ENCODE measurements around the gene NHS.
A peak's percentile ranks its signal among the peaks of the same experiment; 100 is the strongest.

The NHS gene

DNA sequence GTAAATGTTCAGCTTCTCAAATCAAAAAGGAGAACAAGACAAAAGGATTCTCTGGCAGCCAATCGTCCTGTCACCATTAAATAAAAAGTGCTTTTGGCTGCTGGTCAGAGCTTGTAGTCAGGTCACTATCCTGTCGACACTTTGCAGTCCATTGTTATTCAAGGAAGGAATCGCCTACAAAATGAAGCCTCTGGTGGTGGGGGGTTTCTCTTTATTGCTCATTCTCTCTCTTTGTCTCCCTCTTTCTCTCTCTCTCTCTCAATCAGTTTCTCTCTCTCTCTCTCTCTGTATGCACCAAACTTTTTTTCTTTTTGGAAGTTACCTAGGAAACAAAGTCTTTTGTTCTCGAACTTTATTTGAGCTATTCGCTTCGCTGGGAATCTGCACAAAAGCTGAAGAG is 344.7 kb downstream of the NHS start:
- DNase-seq (ENCODE audit: low read depth in 1 of 2, low spot score in 1 of 2): no peak

DNA sequence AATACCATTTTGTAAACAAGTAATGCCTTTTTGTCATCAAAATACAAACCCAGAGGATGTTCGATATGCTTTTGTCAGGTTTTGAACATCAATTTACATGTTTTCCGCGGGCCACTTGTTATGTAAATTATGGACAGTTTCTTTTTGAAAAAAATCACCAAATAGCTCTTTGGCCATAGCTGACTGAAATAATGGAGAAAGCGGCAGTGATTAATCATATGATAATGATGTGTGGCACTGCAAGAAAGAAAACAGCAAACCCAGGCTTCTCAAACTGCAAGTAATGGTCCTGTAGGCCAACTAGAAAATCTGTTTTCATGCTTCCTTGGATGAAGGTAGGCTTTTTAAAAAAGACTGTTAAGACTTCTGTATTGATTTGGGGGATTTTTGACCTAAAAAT is 346.7 kb downstream of the NHS start:
- no peak for DNase-seq (ENCODE audit: low read depth in 1 of 2, low spot score in 1 of 2)

DNA sequence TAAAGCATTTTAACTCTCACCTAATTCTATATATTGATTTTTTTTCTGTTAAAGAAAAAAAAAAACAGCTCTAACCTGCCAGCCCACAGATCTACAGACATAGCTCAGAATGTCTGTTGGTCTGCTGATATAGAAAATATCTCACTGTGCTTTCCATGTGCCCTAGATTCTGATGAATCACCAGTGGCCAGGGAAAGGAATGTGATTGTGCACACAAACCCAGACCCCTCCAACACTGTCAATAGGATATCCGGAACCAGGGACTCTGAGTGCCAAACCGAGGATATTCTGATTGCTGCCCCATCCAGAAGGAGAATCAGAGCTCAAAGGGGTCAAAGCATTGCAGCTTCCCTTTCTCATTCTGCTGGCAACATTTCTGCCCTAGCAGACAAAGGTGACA is 350.2 kb downstream of the NHS start:
- no peak for DNase-seq (ENCODE audit: low read depth in 1 of 2, low spot score in 1 of 2)

DNA sequence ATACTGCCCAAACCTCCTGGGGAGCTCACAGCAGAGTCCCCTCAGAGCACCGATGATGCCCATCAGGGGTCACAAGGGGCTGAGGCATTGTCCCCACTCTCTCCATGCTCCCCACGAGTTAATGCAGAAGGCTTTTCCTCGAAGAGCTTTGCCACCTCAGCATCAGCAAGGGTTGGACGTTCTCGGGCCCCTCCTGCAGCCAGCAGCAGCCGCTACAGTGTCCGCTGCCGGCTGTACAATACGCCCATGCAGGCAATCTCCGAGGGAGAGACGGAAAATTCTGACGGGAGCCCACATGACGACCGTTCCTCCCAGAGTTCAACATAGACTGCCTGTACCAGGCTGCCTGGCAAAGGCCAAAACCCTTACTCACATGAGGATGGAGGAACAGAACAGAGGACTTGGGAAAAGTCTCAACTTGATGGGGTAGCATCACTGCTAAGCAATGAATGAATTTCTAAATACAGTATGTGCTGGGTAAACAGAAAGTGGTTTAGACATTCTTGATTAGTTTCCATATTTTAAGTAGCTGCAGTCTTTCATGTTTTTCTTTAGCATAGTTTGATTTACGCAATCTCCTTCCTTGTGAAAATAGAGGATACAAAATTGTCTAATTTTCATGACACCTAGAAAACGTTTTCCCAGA is 357.3 kb downstream of the NHS start:
- no peak for DNase-seq (ENCODE audit: low read depth in 1 of 2, low spot score in 1 of 2)

DNA sequence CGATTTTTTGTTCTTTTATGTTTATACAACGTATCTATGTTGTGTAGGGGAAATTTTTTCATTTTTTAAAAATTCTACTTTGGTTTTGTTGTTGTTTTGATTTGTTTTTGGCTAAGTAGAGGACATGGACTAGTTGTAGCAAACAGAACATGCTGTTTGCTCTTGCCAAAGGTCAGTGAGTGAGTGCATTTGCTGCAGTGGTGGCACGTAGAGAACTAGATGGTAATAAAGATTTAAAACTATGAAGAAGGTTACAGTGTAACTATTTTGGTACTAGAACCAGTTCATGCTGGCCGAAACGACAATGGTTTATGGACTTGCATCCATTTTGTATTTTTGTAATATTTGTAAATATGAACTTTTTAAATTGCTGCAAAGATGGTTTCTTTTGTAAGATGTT is 360.4 kb downstream of the NHS start:
- DNase-seq (ENCODE audit: low read depth in 1 of 2, low spot score in 1 of 2): no peak

DNA sequence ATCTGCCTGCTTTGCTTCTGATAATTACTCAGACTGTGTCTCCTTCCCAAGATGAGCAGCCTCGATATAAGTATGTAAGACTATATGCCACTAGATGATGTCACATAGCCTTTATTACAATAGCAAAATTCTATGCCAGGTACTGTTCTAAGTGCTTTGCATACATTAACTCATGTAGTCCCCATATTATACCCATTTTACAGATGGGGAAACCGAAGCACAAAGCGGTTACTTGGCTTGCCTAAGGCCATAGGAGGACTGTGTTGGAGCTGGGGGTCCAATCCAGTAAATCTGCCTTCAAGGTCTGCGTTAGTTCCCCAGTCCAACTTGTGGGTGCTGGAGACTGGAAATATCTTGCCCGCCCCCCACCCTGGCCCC is 361.5 kb downstream of the NHS start:
- DNase-seq (ENCODE audit: low read depth in 1 of 2, low spot score in 1 of 2): no peak

DNA sequence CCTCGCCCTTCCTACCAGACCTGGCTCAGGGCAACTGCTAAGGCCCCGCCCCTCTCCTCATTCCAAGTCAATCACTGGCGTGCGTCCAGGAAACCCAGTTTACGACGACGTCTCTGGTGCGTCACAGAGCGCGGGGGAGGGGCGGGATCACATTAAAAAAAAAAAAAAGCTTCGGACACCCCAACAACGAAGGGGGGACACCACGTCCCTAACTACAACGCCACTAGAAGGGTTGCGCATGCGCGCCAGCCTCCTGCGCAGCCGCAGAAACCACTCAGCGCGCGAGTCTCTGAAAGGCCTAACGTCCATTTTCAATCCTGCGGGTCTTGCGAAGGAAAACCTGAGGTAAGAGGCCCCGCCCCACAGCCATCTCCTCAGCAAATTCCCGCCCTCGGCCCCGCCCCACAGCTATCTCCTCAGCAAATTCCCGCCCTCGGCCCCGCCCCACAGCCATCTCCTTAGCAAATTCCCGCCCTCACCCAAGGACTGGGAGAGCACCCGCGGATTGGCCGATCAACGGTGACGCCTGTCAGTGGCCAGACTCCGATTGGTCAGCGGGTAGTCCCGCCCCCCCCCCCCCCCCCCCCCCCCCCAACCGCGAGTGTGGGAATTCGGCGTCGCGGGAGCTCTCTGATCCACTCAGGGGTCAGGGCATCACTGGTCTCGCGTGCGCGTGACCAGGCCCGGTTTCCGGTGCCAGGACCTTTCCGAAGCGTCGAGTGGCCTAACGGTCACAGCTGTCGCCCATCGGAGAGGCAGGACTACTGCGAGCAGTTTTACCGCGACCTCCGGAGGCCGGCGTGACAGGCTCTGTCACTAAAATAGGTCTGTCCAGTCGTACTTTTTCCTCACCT is 362.1 kb downstream of the NHS start, which contains the start of gene SCML1:
Gene SCML1 (plus strand): TSS at position 638 of the 854 bp plus-strand sequence. CDS start 6,694 bp downstream, outside the sequence.
- DNase-seq (ENCODE audit: low read depth in 1 of 2, low spot score in 1 of 2): peak; percentile 65 to 84

DNA sequence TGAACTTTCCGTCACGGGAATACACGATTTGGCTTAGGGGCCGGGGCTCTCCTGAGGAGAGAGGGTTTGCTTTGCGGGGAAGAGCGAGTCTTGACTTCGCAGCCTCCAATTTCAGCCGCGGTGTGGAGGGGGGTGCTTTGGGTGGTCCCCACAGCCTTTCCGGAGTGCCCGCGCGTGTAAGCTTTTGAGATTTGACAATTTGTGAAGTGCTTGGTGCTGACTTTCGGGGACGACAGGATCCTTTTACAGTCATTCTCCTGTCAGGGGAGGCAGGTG is 362.6 kb downstream of the NHS start:
- no peak for DNase-seq (ENCODE audit: low read depth in 1 of 2, low spot score in 1 of 2)

DNA sequence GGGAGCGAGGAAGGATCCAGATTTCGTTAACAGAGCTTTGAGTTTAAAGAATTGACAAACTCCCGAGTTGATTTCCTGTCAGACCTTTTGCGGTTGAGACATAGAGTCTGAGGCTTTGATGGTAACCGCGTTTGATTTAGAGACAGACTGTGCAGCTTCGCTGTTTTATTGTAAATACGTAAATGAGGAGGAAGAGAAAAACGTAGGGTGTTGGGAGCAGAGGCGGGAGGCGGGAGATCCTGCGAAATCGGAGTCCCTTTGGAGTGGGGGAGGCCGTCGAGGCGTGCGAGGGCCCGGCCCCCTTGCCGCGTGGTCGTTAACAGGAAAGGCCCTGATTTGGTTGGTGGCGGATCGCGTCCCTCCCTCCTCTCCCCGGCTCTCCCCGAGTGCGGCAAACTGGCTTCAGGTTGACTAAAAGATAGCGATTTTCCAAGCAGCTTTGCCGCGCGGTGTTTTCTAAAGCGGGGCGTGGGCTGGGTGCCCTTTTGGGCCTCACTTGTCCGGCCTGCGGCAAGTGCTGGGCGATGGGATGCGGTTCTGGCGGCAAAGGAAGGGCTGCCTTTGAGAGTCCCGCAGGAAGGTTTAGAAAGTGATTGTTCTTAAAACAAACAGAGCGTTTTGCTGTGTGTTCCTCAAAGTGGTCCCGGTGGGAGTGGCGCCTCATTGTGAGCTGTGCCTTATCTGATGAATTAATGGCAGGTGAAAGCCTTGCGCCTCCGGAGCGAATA is 363.1 kb downstream of the NHS start:
- peak in 1 of 2 donors; percentile 11 for DNase-seq (ENCODE audit: low read depth in 1 of 2, low spot score in 1 of 2)

DNA sequence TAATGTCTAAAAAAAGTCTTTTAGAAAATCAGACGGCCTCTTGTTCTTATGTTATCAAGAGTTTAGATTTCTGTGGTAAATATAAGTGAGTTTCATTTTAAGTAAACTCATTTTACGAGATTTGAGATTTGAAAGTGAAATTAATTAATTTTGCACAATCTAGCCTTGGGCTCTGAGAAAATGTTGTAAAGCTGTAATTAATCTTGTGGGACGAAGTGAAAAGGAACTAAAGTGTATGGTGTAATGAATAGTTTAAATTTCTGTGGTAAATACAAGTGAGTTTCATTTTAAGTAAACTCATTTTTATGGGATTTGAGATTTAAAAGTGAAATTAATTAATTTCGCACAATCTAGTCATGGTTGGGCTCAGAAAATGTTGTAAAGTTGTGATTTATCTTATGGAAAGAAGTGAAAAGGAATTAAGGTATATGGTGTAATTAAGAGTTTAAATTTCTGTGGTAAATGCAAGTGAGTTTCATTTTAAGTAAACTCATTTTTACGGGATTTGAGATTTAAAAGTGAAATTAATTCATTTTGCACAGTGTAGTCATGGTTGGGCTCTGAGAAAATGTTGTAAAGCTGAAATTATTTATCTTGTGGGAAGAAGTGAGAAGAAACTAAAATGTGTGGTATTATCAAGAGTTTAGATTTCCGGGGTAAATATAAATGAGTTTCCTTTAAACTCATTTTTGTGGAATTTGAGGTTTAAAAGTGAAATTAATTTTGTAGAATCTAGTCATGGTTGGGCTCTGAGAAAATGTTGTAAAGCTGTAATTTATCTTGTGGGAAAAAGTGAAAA is 363.9 kb downstream of the NHS start:
- DNase-seq (ENCODE audit: low read depth in 1 of 2, low spot score in 1 of 2): no peak

DNA sequence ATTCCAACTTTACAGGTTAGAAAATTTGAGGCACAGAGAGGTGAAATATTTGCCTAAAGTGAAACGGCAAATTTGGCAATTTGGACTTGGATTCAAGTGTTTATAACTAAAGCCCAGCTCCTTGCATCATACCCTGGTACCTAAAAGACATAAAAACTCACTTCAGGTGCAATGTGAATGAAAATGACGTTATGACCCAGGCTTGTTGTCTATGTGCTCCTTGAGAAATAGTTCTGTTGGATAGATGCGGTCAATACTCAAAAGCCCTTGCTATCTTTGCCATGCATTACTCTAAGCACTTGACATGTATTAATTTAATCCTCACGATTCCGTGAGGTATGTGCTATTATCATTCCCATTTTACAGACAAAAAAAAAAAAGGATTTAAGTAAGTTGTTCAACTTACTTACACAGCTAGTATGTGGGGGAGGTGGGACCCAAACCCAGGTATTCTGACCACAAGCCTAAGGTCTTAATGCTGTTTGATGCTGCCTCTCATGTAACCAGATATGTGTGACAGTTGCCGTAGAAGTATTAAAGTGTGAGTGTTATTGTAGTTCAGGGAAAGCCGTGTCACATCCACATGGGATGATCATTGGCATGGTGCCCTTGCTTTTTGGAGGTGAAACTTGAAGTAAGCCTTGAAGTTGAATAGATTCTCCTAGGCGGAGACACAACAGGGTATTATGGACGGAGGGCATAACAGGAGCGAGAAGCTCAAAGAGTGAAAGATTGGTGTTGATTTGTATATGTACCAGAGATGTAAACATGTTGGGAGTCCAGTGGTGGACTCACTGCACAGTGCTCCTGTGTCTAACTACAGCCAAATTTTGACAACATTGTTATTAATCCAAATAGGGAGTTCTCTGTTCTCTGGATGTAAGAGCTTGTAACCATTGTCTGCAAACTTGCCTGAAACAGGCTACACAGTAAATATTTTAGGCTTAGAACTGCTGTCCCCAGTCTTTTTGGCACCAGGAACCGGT is 365.4 kb downstream of the NHS start:
- no peak for DNase-seq (ENCODE audit: low read depth in 1 of 2, low spot score in 1 of 2)

DNA sequence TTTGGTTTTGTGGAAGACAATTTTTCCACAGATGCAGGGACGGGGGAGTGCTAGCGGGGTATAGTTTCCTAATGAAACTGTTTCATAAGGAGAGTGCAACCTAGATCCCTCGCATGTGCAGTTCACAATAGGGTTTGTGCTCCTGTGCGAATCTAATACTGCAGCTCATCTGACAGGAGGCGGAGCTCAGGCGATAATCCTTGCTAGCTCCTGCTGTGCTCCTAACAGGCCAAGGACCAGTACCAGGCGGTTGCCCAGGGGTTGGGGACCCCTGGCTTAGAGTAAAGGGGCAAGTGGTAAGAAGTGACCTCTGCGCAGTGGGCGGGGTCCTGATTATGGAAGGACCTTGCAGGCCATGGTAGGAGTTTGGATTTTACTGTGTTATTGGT is 366.1 kb downstream of the NHS start:
- no peak for DNase-seq (ENCODE audit: low read depth in 1 of 2, low spot score in 1 of 2)

DNA sequence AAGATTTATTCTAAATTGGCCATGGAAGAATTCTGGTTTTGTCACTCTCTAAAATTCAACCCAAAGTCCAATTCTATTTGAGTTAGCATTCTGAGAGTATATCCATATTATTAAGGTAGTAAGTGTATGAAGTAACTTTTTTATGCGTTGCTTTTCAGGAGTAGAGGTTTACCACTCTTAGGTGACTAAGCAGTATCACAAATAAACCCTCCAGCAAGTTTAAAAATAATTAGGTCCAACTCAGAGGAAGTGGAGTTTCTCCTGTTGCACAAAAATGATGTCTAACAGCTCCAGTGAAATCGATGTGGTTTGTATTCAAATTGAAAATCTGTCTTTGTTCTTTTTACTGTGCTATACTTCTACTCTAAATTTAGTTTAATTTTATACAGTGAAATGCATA is 368.9 kb downstream of the NHS start:
- no peak for DNase-seq (ENCODE audit: low read depth in 1 of 2, low spot score in 1 of 2)

DNA sequence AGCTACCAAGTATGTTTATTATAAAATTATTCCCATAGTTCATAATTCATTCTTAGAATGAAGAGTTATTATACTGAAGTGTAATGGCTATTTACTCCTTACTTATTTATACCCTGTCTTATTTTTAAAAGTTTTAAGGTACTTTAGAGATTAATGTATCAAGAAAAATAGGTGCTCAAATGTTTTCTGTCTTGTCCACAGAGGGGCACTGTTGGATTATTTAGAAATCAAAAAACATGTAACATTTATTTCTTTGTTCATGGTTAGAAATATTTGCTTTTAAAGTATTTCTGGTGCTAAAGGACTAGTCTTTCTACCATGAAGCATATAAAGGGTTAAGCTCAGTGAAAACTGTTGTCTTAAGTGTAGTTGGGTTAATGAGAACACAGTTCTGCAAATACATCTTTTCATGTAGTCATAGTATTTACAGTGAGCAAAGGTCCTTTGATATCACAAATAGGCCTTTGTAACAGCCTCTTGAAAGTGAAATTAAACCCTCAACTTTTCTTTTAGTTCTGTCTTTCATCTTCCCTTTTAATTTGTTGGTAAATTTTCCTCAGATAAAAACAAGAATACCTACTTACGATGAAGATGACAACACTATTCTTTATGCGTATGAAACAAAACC is 370.0 kb downstream of the NHS start:
- DNase-seq (ENCODE audit: low read depth in 1 of 2, low spot score in 1 of 2): no peak

DNA sequence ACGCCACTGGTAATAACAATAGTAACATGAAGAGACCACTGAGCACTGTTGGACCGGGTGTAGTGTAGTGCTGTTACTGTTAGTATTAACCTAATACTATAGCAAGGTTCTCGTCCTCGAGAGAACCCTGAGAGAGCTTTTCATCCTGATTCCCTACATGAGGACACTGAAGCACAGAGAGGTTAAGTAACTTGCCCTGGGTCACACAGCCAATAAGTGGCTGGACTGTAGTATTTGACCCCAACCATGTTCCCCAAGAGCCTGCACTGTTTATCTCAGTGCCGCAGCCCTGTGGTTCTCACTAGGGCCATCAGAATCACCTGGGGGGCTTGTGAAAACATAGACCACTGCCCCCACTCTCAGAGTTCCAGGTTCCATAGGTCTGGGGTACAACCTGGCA is 372.7 kb downstream of the NHS start:
- DNase-seq (ENCODE audit: low read depth in 1 of 2, low spot score in 1 of 2): no peak

DNA sequence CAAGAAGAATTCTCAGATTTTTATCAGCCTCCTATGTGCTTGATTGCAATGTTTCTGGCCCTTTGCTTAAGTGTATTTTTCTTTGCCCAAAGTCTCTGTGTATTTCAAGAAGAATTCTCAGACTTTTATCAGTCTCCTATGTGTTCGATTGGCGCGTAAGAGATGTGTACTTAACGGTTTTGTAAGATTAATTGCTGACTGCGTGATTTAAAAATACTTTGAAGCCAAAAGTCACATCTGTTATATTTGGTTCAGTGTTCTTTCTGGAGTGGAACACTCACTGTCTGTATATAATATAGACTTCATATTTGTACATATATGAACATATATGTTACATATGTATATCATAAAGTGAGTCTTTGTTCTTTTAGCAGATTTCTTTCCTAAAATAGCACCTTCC is 373.7 kb downstream of the NHS start:
- no peak for DNase-seq (ENCODE audit: low read depth in 1 of 2, low spot score in 1 of 2)

DNA sequence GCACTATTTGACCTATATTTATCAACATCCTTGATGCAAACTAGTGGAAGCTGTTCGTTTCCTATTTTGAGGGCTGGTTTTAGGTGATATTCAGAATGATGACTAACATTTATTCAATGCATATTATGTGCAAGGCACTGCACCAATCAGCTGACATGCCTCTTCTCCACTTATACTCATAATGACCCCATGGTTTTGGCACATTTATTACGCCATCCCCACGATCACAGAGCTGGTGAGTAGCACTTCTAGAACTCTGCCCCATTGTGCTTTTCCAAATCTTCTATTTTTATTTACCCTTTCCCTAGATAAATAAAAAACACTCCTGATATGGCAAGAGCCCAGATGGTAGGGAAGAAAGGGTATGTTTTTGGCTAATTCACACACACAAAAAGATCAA is 375.4 kb downstream of the NHS start:
- no peak for DNase-seq (ENCODE audit: low read depth in 1 of 2, low spot score in 1 of 2)

DNA sequence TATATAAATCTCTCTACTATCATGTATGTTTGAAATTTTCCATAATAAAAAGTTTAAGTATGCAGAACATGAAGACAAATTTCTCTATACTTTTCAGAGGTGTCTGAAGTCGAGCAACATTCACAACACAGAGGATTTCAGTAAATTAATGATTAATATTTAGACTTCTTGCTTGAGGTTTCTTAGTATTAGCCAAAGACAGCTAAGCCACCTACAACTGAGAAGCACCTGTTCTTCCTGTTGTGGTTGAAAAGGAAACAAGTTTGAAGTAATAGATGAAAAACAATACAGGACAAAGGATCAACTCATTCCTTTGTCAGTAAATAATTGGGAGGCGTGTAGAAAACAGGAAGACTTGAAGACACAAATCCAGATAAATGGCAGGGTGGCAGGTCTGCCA is 383.4 kb downstream of the NHS start:
- no peak for DNase-seq (ENCODE audit: low read depth in 1 of 2, low spot score in 1 of 2)

DNA sequence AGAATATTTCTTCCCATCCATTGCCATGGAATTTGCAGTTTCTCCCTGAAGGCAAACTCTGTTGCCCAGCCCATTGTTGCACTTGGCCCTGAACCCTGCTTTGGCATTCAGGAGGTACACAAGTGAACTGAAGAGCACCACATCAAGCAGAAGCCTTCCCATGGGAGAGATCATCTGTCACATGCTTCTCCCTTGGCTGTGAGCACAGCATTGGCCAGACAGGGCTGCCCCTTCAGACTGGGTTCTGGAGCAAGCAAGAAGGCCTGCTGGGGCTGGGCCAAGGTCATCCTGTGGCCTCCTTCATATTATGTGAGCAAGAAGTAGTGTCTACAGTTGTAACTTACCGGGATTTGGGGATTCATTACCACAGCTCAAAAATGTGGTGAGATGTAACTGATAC is 385.0 kb downstream of the NHS start:
- no peak for DNase-seq (ENCODE audit: low read depth in 1 of 2, low spot score in 1 of 2)

DNA sequence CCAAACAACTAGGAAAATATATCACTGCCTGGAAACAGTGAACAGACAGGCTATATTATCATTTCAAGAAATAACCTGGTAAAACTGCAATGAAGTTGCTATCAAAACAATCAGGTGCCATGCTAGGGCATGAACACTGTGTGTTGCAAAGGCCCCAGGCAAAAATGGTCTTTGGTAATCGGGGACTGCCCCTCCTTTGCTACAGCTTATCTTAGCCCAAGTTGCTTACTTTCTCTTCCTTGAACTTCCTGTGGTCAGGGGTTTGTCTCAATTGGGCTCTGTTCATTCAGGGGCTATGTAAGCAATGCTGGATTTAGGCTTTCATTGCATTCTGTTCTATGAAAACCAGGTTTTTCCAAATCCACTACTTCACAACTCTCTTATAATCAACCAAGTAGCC is 392.7 kb downstream of the NHS start:
- DNase-seq (ENCODE audit: low read depth in 1 of 2, low spot score in 1 of 2): no peak
